K562 (cell line): Measurements from ENCODE around the gene FOXD3. TPM values are rescaled to one million over a fixed set of nuclear protein-coding genes. Genes with fewer than 3 reads are reported as not detected.

Experiments used
- ATAC-seq: fragments of 200-7000 bp; cut with Tn5 transposase; 3 replicates; pipeline ENCODE4 v1.9.1; 2020; ENCODE audit warnings: moderate library complexity
- BruUV-seq: library from RNA; stranded (reverse); fragments of 400-500 nt; replicated peaks from 2 replicates; lab custom pipeline; 2021; lab: Mats Ljungman, UMichigan
- CTCF ChIA-PET: fragments of 300-600 bp; formaldehyde crosslinking; extraction: SDS; loops from one replicate; lab custom pipeline; 2021; ENCODE audit warnings: low intra/inter-chr PET ratio; lab: Yijun Ruan, JAX
- POLR2A ChIA-PET: fragments of 300-600, 350-650 bp; sonication (Branson Sonifier 250); formaldehyde crosslinking; extraction: SDS; loops from one replicate; lab custom pipeline; 2021; ENCODE audit warnings: antibody characterized with exemption, inconsistent platforms; lab: Yijun Ruan, JAX
- DNase-seq, 4 experiments: peaks; one replicate each; pipeline versions ENCODE4 v3.0.0 to v3.0.0-alpha.2; 2011 to 2018; ENCODE audit warnings: low spot score in 3 of 4, mixed read lengths in 3 of 4; ENCODE audit errors: extremely low read depth in 1 of 4
- FAIRE-seq: peaks from 2 replicates; lab custom pipeline; 2011; peaks lifted over from hg19 to GRCh38; lab: Jason Lieb, UNC
- H2AFZ ChIP-seq: 2 replicates; pipeline ENCODE4 v1.6.0; 2011; ENCODE audit warnings: low read depth, low read length, control low read depth, inconsistent platforms
- H3K27ac ChIP-seq: fragments of 200-600 bp; 3 replicates; pipeline ENCODE4 v1.8.0; 2011; ENCODE audit warnings: low read depth, mild to moderate bottlenecking, control low read depth, inconsistent platforms, low read length, moderate library complexity, mixed read lengths; ENCODE audit errors: extremely low read depth
- H3K27me3 ChIP-seq, 2 experiments: fragments of 300-600 bp in 1 of 2; 2 replicates in 1 of 2; 3 replicates in 1 of 2; pipeline versions ENCODE4 v1.6.0 to v1.8.0; 2011; ENCODE audit warnings: inconsistent platforms in 2 of 2, low read length in 2 of 2, mild to moderate bottlenecking in 1 of 2, mixed read lengths in 1 of 2, moderate library complexity in 1 of 2; ENCODE audit not compliant: control insufficient read depth in 2 of 2, insufficient read depth in 2 of 2
- H3K36me3 ChIP-seq: fragments of 300-600 bp; 3 replicates; pipeline ENCODE4 v1.8.0; 2011; ENCODE audit warnings: mild to moderate bottlenecking, low read length, inconsistent platforms; ENCODE audit not compliant: control insufficient read depth, insufficient read depth
- H3K4me1 ChIP-seq, 2 experiments: fragments of 200-600 bp in 1 of 2; replicated peaks in 1 of 2; 2 replicates in 1 of 2; 3 replicates in 1 of 2; pipeline versions ENCODE4 v1.5.1 to v1.8.0; 2011; ENCODE audit warnings: inconsistent platforms in 2 of 2, low read length in 2 of 2, mild to moderate bottlenecking in 1 of 2, mixed read lengths in 1 of 2, moderate library complexity in 1 of 2; ENCODE audit not compliant: control insufficient read depth in 2 of 2, insufficient read depth in 2 of 2
- H3K4me2 ChIP-seq: 2 replicates; pipeline ENCODE4 v1.6.1; 2011; ENCODE audit warnings: low read length, control low read depth, inconsistent platforms, mixed read lengths; ENCODE audit not compliant: insufficient read depth
- H3K4me3 ChIP-seq: fragments of 200-600 bp; sonication (generic), shearing (Covaris generic); 2 replicates; pipeline ENCODE4 v1.5.1; 2016; ENCODE audit warnings: control low read depth, inconsistent platforms
- H3K79me2 ChIP-seq: fragments of 200-600 bp; 3 replicates; pipeline ENCODE4 v1.8.0; 2011; ENCODE audit warnings: low read length, inconsistent platforms; ENCODE audit not compliant: control insufficient read depth, insufficient read depth
- H3K9ac ChIP-seq, 2 experiments: 2 replicates each; pipeline versions ENCODE4 v1.6.0 to v1.6.1; 2011; ENCODE audit warnings: low read depth in 2 of 2, low read length in 2 of 2, control low read depth in 1 of 2, inconsistent platforms in 1 of 2, mild to moderate bottlenecking in 1 of 2, mixed read lengths in 1 of 2; ENCODE audit not compliant: insufficient read depth in 1 of 2
- H3K9me1 ChIP-seq: one replicate; pipeline ENCODE4 v1.6.0; 2011; ENCODE audit warnings: inconsistent platforms, mild to moderate bottlenecking, low read length, moderate library complexity; ENCODE audit not compliant: control insufficient read depth, insufficient read depth
- H3K9me3 ChIP-seq: replicated peaks from 2 replicates; pipeline ENCODE4 v1.5.1; 2011; ENCODE audit warnings: low read depth, low read length, inconsistent platforms; ENCODE audit not compliant: control insufficient read depth, insufficient read depth
- H4K20me1 ChIP-seq: replicated peaks from 2 replicates; pipeline ENCODE4 v1.6.1; 2011; ENCODE audit warnings: low read length, inconsistent platforms, mixed read lengths; ENCODE audit not compliant: control insufficient read depth, insufficient read depth
- WGBS: fragments of 100-300 bp; shearing (Covaris generic); methylation state at CpG from one replicate; pipeline ENCODE4 v1.1.6; 2016; ENCODE audit warnings: low coverage, mixed read lengths; ENCODE audit not compliant: insufficient coverage; ENCODE audit errors: missing lambda C conversion rate; 5-methylcytosine and 5-hydroxymethylcytosine counted together
- in situ Hi-C: fragments of 300-500 bp; cut with MboI; formaldehyde crosslinking; loops from 4 replicates; pipeline ENCODE4 v1.15.0; 2018; ENCODE audit warnings: inconsistent platforms, mixed read lengths
- intact Hi-C: fragments of 100-400 bp; cut with micrococcal nuclease; formaldehyde crosslinking; loops from 2 replicates; pipeline ENCODE4 v1.14.2; 2022
- polyA plus RNA-seq, 8 experiments: library from polyadenylated mRNA; depleted of rRNA in 4 of 8; stranded (reverse) in 5 of 8; unstranded in 3 of 8; fragments of >200 nt; fragmentation: Nextera tagmentation in 2 of 8; fragmentation: Illumina TruSeq in 1 of 8; extraction: Ambion mirVana in 2 of 8; extraction: Trizol in 1 of 8; gene quantifications; 2 replicates each; pipeline versions ENCODE4 v1.2.1 to v1.2.3, GENCODE V29; 2011 to 2014; ENCODE audit warnings: inconsistent platforms in 1 of 8, missing spikeins in 1 of 8
- total RNA-seq, 7 experiments: library from RNA; depleted of rRNA in 6 of 7; stranded (reverse); fragments of >200 nt in 6 of 7; fragmentation: Illumina TruSeq in 2 of 7; extraction: Trizol in 2 of 7; gene quantifications; 2 replicates each; pipeline versions ENCODE4 v1.2.1 to v1.2.3, GENCODE V29; 2011 to 2021; ENCODE audit warnings: low replicate concordance in 1 of 7
- TF ChIP-seq, protein P1 (sequence below): fragments of 150-350 bp; conservative IDR thresholded peaks from 2 replicates; pipeline ENCODE4 v1.6.1; 2014; ENCODE audit warnings: low read length
- TF ChIP-seq, protein P2 (sequence below): fragments of 450-650 bp; conservative IDR thresholded peaks from 2 replicates; pipeline ENCODE4 v1.6.1; 2016; ENCODE audit warnings: missing genetic modification characterization, low read depth, mild to moderate bottlenecking, missing compliant biosample characterization, moderate library complexity

Gene FOXD3
- total and polyA plus RNA-seq, 9 of the 15 experiments (the other 6 are each of a cell fraction or from before 2014, with no cell fraction given): 0.06 to 0.45 (median 0.10) TPM; not detected in 2

DNA sequence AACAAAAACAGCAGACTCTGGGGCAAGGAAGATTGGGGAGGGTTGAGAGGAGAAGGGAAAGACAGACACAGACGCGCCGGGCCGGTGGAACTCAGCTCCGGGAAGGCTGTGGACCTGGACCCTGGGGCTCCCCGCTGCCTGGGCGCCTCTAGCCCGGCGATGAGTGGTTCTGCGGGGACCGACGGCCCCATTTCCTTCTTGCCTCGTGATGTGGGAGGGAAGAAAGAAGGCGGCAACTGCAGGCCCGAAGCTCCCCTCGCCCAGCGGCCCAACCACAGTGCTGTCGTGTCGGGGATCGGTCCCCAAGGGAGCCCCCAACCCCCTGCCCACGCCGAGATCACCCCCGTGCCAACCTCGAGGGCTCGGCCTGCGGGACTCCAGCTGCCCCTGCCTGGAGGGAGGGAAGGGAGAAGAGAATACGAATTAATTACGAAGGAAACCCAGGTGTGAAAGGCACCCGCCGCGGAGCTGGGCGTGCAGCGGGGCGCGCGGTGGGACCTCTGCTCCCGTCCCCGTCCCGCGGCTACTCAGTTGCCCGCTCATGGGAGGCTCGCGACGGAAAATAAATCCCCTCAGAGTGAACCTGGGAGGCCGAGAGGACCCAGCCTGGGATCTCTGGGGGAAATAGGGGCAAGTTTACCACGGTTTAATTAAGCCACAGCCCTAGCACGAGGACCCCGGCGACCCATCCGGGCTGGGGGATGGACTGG lies 7.4 kb downstream of the FOXD3 start (continued):
- TF ChIP-seq, protein P1, sequence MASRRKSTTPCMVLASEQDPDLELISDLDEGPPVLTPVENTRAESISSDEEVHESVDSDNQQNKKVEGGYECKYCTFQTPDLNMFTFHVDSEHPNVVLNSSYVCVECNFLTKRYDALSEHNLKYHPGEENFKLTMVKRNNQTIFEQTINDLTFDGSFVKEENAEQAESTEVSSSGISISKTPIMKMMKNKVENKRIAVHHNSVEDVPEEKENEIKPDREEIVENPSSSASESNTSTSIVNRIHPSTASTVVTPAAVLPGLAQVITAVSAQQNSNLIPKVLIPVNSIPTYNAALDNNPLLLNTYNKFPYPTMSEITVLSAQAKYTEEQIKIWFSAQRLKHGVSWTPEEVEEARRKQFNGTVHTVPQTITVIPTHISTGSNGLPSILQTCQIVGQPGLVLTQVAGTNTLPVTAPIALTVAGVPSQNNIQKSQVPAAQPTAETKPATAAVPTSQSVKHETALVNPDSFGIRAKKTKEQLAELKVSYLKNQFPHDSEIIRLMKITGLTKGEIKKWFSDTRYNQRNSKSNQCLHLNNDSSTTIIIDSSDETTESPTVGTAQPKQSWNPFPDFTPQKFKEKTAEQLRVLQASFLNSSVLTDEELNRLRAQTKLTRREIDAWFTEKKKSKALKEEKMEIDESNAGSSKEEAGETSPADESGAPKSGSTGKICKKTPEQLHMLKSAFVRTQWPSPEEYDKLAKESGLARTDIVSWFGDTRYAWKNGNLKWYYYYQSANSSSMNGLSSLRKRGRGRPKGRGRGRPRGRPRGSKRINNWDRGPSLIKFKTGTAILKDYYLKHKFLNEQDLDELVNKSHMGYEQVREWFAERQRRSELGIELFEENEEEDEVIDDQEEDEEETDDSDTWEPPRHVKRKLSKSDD: no peak

DNA sequence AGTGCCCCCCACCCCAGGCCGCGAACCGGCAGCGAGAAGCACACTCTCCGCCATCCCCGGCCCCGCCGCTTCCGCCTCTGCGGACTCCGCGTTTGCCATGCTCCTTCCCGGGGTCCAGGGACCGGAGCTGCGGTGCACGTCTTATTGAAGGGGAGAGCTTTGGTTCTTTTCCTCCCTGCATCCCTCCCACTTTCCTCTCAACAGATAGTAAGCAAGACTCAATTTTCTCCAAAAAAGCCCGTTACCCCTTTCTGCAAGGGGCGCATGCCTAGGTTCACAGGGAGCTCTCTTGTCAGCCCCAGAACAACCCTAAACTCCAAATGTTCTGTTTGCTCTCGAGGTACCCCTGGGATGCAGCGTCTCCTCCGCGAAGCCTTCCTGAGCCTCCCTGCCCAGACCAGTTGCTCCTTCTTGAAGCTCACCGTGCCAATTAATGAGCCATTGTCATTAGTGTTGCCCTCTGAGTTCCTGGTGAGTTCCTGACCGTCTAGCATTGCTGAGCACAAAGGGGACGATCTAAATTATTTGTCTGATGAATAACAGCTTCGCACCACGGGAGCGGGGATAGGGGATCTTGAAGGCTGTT lies 8.1 kb downstream of the FOXD3 start:
- no peak overlapping the region for H2AFZ ChIP-seq
- TF ChIP-seq, protein P2, sequence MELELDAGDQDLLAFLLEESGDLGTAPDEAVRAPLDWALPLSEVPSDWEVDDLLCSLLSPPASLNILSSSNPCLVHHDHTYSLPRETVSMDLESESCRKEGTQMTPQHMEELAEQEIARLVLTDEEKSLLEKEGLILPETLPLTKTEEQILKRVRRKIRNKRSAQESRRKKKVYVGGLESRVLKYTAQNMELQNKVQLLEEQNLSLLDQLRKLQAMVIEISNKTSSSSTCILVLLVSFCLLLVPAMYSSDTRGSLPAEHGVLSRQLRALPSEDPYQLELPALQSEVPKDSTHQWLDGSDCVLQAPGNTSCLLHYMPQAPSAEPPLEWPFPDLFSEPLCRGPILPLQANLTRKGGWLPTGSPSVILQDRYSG: no peak
- CTCF ChIA-PET: no interaction called here
- DNase-seq (no peak), ATAC-seq (no peak), FAIRE-seq (no peak)
- H3K27ac ChIP-seq: no peak overlapping the region
- no peaks in the 10 kb centered on the region for H3K36me3 ChIP-seq
- 15% methylated on average over 28 of the region's 28 CpGs for WGBS
- no TSS peak for BruUV-seq
- no peak overlapping the region for H3K4me2 ChIP-seq
- H3K9me1 ChIP-seq: no peaks in the 10 kb centered on the region
- POLR2A ChIA-PET: interaction anchor here (0.7 to 0.8 kb wide), 2 partner anchors 10 to 11 kb away, joined by 3 to 4 read pairs; no protein-coding TSS in a partner anchor
- in situ Hi-C loops: no loop called here
- no peak overlapping the region for H3K4me3 ChIP-seq
- intact Hi-C loops: no loop called here
- H3K9ac ChIP-seq: no peak overlapping the region
- H3K79me2 ChIP-seq: no peaks in the 10 kb centered on the region
- H3K4me1 ChIP-seq: peaks cover 4 to 13% of the 10 kb centered on the region in 2 experiments; a peak in 3 of 5 replicates
- no peaks in the 10 kb centered on the region for H3K9me3 ChIP-seq
- H3K27me3 ChIP-seq: peaks cover 34 to 48% of the 10 kb centered on the region in 2 experiments; a peak in 4 of 5 replicates
- no peaks in the 10 kb centered on the region for H4K20me1 ChIP-seq
